Activated CD4-positive, alpha-beta T cell treated with anti-CD3 and anti-CD28 coated beads for 1 hour (primary cell): ENCODE measurements around the gene THADA.
"Not testable (repeated sequence)": the region's sequence is repeated elsewhere in the genome, so short reads cannot be mapped to it uniquely, and the experiment has no call there.

ENCODE experiments used
- DNase-seq: peaks from one replicate; pipeline ENCODE4 v3.0.0-alpha.2; 2020

The THADA gene

GRCh38 chr2:43460174-43460546, 135.7 kb downstream of the THADA start:
- DNase-seq: no peak

- no peak for DNase-seq
Observed at GRCh38 chr2:43459446-43460173, 136.2 kb downstream of the THADA start.

- no peak for DNase-seq
Observed at GRCh38 chr2:43458014-43458628, 137.7 kb downstream of the THADA start.

GRCh38 chr2:43455731-43456642, 139.9 kb downstream of the THADA start:
- DNase-seq: no peak

DNA sequence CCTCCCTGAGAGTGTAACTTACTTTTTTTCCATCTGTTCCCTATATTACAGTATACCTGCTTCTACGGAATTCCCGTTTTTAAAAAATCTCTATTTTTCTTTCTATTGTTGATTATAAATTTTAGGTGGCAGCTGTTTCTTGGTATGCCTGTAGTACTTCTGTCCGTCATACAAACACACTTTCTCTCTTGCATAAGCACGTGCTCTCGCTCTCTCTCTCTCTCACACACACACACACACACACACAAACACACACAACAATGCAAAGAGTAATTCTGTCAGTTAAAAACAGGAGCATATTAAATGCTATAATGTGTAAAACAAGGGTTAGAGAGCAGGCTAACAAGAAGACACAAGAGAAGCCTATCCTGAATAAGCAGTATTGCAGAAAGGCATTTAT, 140.5 kb downstream of the THADA start:
- no peak for DNase-seq

- DNase-seq: no peak
Observed at GRCh38 chr2:43454791-43455190, 141.0 kb downstream of the THADA start.

GRCh38 chr2:43453179-43454170, 142.4 kb downstream of the THADA start:
- no peak for DNase-seq

- DNase-seq: no peak
Observed at GRCh38 chr2:43452318-43452731, 143.5 kb downstream of the THADA start.

- no peak for DNase-seq
Observed at GRCh38 chr2:43450617-43451016, 145.2 kb downstream of the THADA start.

DNA sequence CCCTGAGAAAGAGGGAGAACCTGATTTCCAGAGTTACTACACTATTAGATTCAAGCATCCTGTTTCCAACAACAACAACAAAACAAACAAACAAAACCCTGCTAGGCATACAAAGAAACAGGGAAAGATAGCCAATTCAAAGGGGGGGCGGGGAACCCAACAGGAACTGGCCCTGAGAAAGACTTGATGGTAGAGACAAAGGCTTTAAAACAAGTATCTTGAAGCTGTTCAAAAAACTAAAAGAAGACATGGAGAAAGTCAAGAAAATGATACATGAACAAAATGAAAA, 147.1 kb downstream of the THADA start:
- DNase-seq: no peak

DNA sequence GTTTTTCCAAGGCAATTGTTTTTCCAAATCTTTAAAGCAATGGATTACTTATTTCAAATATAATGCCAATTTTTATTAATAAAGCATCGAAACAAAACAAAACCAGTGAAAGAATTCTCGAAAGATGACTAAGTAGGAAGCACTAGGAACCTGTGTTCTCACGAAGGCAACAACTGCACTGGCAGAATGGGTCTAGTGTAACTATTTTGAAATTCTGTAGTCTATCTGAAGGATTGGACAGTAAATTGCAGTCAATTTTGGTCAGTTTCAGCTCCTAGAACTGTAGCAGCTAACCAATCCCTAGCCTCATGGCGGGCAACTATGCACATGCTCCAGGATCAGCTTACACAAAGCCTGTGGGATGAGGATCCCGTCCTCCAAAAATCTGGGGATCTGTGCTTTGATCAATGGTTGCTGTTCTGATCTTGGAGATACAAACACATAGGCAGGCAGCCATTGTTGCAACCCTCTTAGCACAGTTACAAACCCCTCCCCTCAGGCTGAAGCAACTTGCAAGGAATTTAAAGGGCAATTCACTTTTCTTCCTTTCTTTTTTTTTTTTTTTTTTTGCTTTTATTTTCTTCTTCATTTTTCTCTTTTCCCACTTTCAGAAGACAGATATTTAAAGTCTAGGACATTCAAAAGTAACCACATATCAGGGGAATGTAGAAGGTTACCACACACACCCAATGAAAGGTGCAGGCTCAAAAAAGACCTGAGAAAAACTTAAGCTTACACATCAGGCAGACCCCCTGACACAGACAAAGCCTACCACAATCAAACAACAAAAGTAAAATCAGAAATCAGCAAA, 147.6 kb downstream of the THADA start:
- DNase-seq: no peak

- not testable (repeated sequence) for DNase-seq
Observed at GRCh38 chr2:43446755-43447154, 149.1 kb downstream of the THADA start.

GRCh38 chr2:43445781-43446180, 150.1 kb downstream of the THADA start:
- DNase-seq: no peak

- DNase-seq: no peak
Observed at GRCh38 chr2:43444989-43445645, 150.7 kb downstream of the THADA start.

- no peak for DNase-seq
Observed at GRCh38 chr2:43443282-43443681, 152.6 kb downstream of the THADA start.

DNA sequence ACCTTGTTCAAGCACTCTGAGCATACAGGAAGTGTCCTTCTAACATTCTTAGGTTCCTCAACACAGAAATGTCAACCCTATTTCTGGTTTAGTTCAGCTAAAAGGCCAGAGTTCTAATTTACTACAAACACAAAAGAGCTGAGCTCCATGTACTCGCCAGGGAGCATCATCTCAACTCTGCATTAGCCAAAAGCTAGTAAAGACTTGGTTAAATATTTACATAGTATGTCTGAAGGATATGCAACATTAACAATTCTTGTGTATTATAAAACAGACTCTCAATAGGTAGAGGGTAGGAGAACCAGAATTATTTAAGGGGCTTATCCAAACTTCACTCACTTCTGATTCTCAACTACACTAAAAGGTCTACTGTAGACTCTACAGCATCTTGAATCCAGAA, 154.6 kb downstream of the THADA start:
- DNase-seq: no peak

- DNase-seq: no peak
Observed at GRCh38 chr2:43438858-43439655, 156.8 kb downstream of the THADA start.

DNA sequence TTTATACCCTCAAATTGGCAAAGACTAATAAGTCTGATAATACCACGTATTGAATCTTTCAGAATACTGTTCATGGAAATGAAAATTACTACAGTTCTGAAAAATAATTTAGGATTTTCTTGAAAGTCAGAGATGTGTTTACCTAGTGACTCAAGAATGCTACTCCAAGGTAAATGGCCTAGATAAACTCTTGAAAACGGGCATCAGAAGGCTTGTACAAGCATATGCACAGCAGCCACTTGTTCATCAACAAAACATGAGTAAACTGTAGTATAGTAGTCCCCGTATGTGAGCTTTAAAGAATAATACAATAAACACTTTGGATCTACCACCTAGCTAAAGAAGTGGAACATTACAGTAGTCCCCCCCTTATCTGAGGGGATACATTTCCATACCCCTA, 157.5 kb downstream of the THADA start:
- no peak for DNase-seq

DNA sequence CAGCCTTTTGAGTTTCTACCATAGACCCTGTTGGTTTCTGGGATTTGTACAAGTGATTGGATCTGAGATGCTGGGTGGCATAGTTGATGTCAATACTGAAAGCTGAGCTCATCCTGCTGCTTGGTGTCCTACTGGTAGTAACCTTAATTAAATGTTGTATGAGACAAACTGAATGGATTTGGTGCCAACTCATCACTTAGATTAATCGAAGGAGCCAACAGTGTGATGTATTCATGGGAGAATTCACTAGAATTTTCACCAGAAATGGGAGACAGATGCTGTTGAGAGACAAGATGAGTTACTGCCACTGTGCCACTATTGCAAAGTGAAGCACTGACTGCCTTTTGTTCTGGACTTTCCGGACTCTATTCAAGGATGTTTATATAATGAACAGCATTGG, 158.5 kb downstream of the THADA start:
- DNase-seq: no peak

DNA sequence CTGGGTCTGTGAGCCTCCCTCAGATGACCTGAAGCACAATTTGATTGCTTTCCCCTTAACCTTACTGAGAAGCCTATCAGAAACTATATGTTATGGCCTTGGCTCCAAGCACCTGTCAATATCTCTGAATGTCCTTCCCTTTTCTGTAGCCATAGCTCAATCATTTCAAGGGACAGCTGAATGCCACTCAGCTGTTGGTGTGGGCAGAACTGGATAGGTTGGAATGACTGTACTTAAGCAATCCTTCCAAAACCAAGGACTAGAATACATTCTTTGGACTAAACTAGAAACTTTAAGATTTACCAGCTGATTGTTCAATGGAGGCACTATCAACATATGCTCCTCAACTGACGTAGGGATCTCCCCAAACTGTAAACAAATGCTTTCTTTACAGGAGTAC, 159.4 kb downstream of the THADA start:
- DNase-seq: no peak
